Astrocyte (in vitro differentiated cells and primary cell): ENCODE results near the gene ADGRF5.

Experiments
- EZH2 ChIP-seq: IDR thresholded peaks from 2 replicates; pipeline ENCODE4 v1.6.1; 2012; ENCODE audit warnings: mild to moderate bottlenecking, low read length, inconsistent platforms; ENCODE audit not compliant: insufficient read depth
- TF ChIP-seq, protein P1 (sequence below): IDR thresholded peaks from 2 replicates; pipeline ENCODE4 v1.5.1; 2011; ENCODE audit warnings: low read depth, mild to moderate bottlenecking, inconsistent platforms, low read length, moderate library complexity; ENCODE audit not compliant: insufficient read depth

DNA sequence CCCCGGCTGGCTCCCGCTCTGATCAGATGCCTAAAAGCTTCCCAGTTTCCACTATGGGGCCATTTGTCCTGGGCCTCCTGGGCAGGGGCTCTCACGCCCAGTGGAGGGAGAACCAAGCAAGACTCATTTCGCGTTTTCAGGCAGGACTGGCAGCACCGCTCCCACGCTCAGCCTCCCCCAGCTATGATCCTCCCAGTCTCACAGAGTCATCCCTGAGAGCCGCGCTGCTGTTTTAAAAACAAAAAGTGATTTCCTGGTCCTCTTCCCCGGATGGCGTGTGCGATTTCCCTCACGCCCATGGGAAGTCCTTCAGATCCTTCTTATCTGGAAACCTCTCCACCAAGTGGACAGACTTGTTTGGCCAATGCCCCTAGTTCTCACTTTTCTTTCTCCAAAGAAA is at the start of gene ADGRF5:
- TF ChIP-seq, protein P1, sequence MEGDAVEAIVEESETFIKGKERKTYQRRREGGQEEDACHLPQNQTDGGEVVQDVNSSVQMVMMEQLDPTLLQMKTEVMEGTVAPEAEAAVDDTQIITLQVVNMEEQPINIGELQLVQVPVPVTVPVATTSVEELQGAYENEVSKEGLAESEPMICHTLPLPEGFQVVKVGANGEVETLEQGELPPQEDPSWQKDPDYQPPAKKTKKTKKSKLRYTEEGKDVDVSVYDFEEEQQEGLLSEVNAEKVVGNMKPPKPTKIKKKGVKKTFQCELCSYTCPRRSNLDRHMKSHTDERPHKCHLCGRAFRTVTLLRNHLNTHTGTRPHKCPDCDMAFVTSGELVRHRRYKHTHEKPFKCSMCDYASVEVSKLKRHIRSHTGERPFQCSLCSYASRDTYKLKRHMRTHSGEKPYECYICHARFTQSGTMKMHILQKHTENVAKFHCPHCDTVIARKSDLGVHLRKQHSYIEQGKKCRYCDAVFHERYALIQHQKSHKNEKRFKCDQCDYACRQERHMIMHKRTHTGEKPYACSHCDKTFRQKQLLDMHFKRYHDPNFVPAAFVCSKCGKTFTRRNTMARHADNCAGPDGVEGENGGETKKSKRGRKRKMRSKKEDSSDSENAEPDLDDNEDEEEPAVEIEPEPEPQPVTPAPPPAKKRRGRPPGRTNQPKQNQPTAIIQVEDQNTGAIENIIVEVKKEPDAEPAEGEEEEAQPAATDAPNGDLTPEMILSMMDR: no peak
- TF ChIP-seq EZH2: no peak
